Transverse colon (tissue), 4 donors: ENCODE data around the gene NACA2.

Experiments used
- POLR2AphosphoS5 ChIP-seq, 3 donors: sonication (generic); formaldehyde crosslinking; IDR thresholded peaks; one replicate each; pipeline ENCODE4 v1.6.1; 2016; ENCODE audit warnings: antibody characterized with exemption in 3 of 3
- TF ChIP-seq, protein P1 (sequence below), 5 experiments: fragments of 200-600 bp in 3 of 5; fragments of 450-650 bp in 2 of 5; sonication (generic) in 3 of 5; IDR thresholded peaks; 1 replicate in 2 of 5; 2 replicates in 3 of 5; pipeline ENCODE4 v1.5.1; 2016 to 2017; ENCODE audit warnings: antibody characterized with exemption in 5 of 5, inconsistent platforms in 3 of 5, mild to moderate bottlenecking in 2 of 5, moderate library complexity in 1 of 5

- TF ChIP-seq POLR2AphosphoS5 (IDR thresholded peaks at IDR 0.05), result no peak
- TF ChIP-seq, protein P1, sequence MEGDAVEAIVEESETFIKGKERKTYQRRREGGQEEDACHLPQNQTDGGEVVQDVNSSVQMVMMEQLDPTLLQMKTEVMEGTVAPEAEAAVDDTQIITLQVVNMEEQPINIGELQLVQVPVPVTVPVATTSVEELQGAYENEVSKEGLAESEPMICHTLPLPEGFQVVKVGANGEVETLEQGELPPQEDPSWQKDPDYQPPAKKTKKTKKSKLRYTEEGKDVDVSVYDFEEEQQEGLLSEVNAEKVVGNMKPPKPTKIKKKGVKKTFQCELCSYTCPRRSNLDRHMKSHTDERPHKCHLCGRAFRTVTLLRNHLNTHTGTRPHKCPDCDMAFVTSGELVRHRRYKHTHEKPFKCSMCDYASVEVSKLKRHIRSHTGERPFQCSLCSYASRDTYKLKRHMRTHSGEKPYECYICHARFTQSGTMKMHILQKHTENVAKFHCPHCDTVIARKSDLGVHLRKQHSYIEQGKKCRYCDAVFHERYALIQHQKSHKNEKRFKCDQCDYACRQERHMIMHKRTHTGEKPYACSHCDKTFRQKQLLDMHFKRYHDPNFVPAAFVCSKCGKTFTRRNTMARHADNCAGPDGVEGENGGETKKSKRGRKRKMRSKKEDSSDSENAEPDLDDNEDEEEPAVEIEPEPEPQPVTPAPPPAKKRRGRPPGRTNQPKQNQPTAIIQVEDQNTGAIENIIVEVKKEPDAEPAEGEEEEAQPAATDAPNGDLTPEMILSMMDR (IDR thresholded peaks at IDR 0.05), result no peak
Observed at GRCh38 chr17:61575983-61576382, 15.0 kb downstream of the NACA2 start.
